Trophoblast cell (in vitro differentiated cells and primary cell): ENCODE results near the gene RBMS1.
A peak's percentile ranks its signal among the peaks of the same experiment; 100 is the strongest.

Experiments used
- DNase-seq, 2 donors: peaks; one replicate each; pipeline ENCODE4 v3.0.0-alpha.2; 2016
- H2AFZ ChIP-seq: 2 replicates; pipeline ENCODE4 v1.6.1; 2013; ENCODE audit warnings: low read length, moderate library complexity, mild to moderate bottlenecking; ENCODE audit not compliant: insufficient read depth, poor library complexity
- H2AK5ac ChIP-seq: 2 replicates; pipeline ENCODE4 v1.6.1; 2013; ENCODE audit warnings: mild to moderate bottlenecking, low read length
- H2BK120ac ChIP-seq: 2 replicates; pipeline ENCODE4 v1.6.1; 2013; ENCODE audit warnings: low read length, mild to moderate bottlenecking, moderate library complexity; ENCODE audit not compliant: insufficient read depth, poor library complexity
- H2BK12ac ChIP-seq: 2 replicates; pipeline ENCODE4 v1.6.1; 2013; ENCODE audit warnings: mild to moderate bottlenecking, low read length, moderate library complexity
- H2BK5ac ChIP-seq: 2 replicates; pipeline ENCODE4 v1.6.1; 2013; ENCODE audit warnings: low read length, low read depth, moderate library complexity, mild to moderate bottlenecking; ENCODE audit not compliant: poor library complexity
- H3K14ac ChIP-seq: 2 replicates; pipeline ENCODE4 v1.6.1; 2013; ENCODE audit warnings: mild to moderate bottlenecking, low read length
- H3K18ac ChIP-seq: 2 replicates; pipeline ENCODE4 v1.6.1; 2013; ENCODE audit warnings: mild to moderate bottlenecking, low read length
- H3K23ac ChIP-seq: 2 replicates; pipeline ENCODE4 v1.6.1; 2013; ENCODE audit warnings: low read length
- H3K27ac ChIP-seq: 2 replicates; pipeline ENCODE4 v1.5.1; 2013; ENCODE audit warnings: low read depth, mild to moderate bottlenecking, inconsistent platforms, low read length, moderate library complexity
- H3K27me3 ChIP-seq: 2 replicates; pipeline ENCODE4 v1.6.1; 2013; ENCODE audit warnings: inconsistent platforms, mild to moderate bottlenecking, low read length, moderate library complexity; ENCODE audit not compliant: insufficient read depth
- H3K36me3 ChIP-seq, 2 experiments: 1 replicate in 1 of 2; 2 replicates in 1 of 2; pipeline ENCODE4 v1.6.1; 2013; ENCODE audit warnings: low read length in 2 of 2, mild to moderate bottlenecking in 2 of 2, moderate library complexity in 1 of 2; ENCODE audit not compliant: insufficient read depth in 2 of 2, control insufficient read depth in 1 of 2
- H3K4ac ChIP-seq: 2 replicates; pipeline ENCODE4 v1.6.1; 2013; ENCODE audit warnings: low read depth, mild to moderate bottlenecking, low read length, moderate library complexity
- H3K4me1 ChIP-seq, 2 experiments: 1 replicate in 1 of 2; 2 replicates in 1 of 2; pipeline ENCODE4 v1.6.1; 2013; ENCODE audit warnings: low read length in 2 of 2, mild to moderate bottlenecking in 2 of 2, moderate library complexity in 1 of 2; ENCODE audit not compliant: insufficient read depth in 2 of 2, control insufficient read depth in 1 of 2
- H3K4me2 ChIP-seq: 2 replicates; pipeline ENCODE4 v1.6.1; 2013; ENCODE audit warnings: inconsistent platforms, mild to moderate bottlenecking, low read length, moderate library complexity
- H3K4me3 ChIP-seq: 2 replicates; pipeline ENCODE4 v1.5.1; 2013; ENCODE audit warnings: mild to moderate bottlenecking, low read depth, low read length, inconsistent platforms
- H3K79me1 ChIP-seq: one replicate; pipeline ENCODE4 v1.6.1; 2013; ENCODE audit warnings: low read length
- H3K79me2 ChIP-seq: 2 replicates; pipeline ENCODE4 v1.6.1; 2013; ENCODE audit warnings: low read length, mild to moderate bottlenecking; ENCODE audit not compliant: control insufficient read depth, insufficient read depth, poor library complexity
- H3K9ac ChIP-seq: 2 replicates; pipeline ENCODE4 v1.6.1; 2013; ENCODE audit warnings: mild to moderate bottlenecking, low read length
- H3K9me3 ChIP-seq: 2 replicates; pipeline ENCODE4 v1.6.1; 2013; ENCODE audit warnings: low read depth, mild to moderate bottlenecking, control low read depth, inconsistent platforms, low read length; ENCODE audit not compliant: insufficient read depth
- H4K12ac ChIP-seq: 2 replicates; pipeline ENCODE4 v1.6.1; 2013; ENCODE audit warnings: low read depth, mild to moderate bottlenecking, low read length, moderate library complexity
- H4K8ac ChIP-seq: 2 replicates; pipeline ENCODE4 v1.6.1; 2013; ENCODE audit warnings: low read depth, mild to moderate bottlenecking, low read length, moderate library complexity
- H4K91ac ChIP-seq: one replicate; pipeline ENCODE4 v1.6.1; 2013; ENCODE audit warnings: low read depth, mild to moderate bottlenecking, low read length, moderate library complexity
- WGBS: extraction: QIAGEN DNeasy Blood & Tissue Kit; methylation state at CpG from one replicate; pipeline ENCODE4 v1.1.7; 2013; ENCODE audit warnings: missing lambda C conversion rate; ENCODE audit not compliant: insufficient read length, insufficient coverage; ENCODE audit errors: extremely low coverage; 5-methylcytosine and 5-hydroxymethylcytosine counted together

Gene RBMS1

GRCh38 chr2:160471950-160472349, 21.7 kb downstream of the RBMS1 start:
- Histone ChIP-seq H3K23ac (no peak overlapping the region), H2AK5ac (no peak overlapping the region), H3K79me1 (peaks cover 3% of the 10 kb centered on the region), H3K4me1 (peaks cover 0 to 11% of the 10 kb centered on the region in 2 experiments), H3K4ac (no peak overlapping the region), H2BK120ac (no peak overlapping the region), H2AFZ (no peak overlapping the region), H4K8ac (no peak overlapping the region), H4K12ac (no peak overlapping the region), H3K9ac (no peak overlapping the region), H3K9me3 (no peaks in the 10 kb centered on the region), H2BK5ac (no peak overlapping the region), H2BK12ac (no peak overlapping the region), H3K18ac (no peak overlapping the region), H3K14ac (no peak overlapping the region), H3K4me2 (no peak overlapping the region), H3K79me2 (peaks cover 11% of the 10 kb centered on the region), H3K27me3 (no peaks in the 10 kb centered on the region), H3K4me3 (no peak overlapping the region), H3K36me3 (peaks cover 0 to 2% of the 10 kb centered on the region in 2 experiments), H3K27ac (no peak overlapping the region), H4K91ac (no peak overlapping the region)
- DNase-seq, result no peak
- no CpG with 5 or more reads among the region's 3 CpGs for WGBS

- Histone ChIP-seq H3K4ac (peak overlapping the region; percentile 8), H3K23ac (no peak overlapping the region), H2AK5ac (no peak overlapping the region), H3K9ac (no peak overlapping the region), H3K36me3 (no peaks in the 10 kb centered on the region), H2BK5ac (no peak overlapping the region), H3K18ac (no peak overlapping the region), H4K91ac (no peak overlapping the region), H3K27me3 (no peaks in the 10 kb centered on the region), H4K8ac (no peak overlapping the region), H3K79me1 (no peaks in the 10 kb centered on the region), H3K4me1 (peaks cover 0 to 8% of the 10 kb centered on the region in 2 experiments), H2AFZ (no peak overlapping the region), H3K9me3 (no peaks in the 10 kb centered on the region), H3K79me2 (peaks cover 6% of the 10 kb centered on the region), H3K4me3 (no peak overlapping the region), H2BK120ac (no peak overlapping the region), H4K12ac (no peak overlapping the region), H3K4me2 (peak overlapping the region; percentile 6), H2BK12ac (no peak overlapping the region), H3K14ac (no peak overlapping the region), H3K27ac (no peak overlapping the region)
- no CpG with 5 or more reads among the region's 5 CpGs for WGBS
- no peak for DNase-seq
Measured at GRCh38 chr2:160469621-160470204, 23.9 kb downstream of the RBMS1 start.

GRCh38 chr2:160469164-160469563, 24.4 kb downstream of the RBMS1 start:
- no peak overlapping the region for H4K8ac ChIP-seq
- no peak overlapping the region for H4K12ac ChIP-seq
- no peaks in the 10 kb centered on the region for H3K27me3 ChIP-seq
- peak overlapping the region; percentile 6 for H3K4me2 ChIP-seq
- H2BK5ac ChIP-seq, result no peak overlapping the region
- peak overlapping the region; percentile 8 for H3K4ac ChIP-seq
- H3K36me3 ChIP-seq, result no peaks in the 10 kb centered on the region
- H2AK5ac ChIP-seq, result no peak overlapping the region
- H2BK120ac ChIP-seq, result no peak overlapping the region
- no peak overlapping the region for H4K91ac ChIP-seq
- H3K79me1 ChIP-seq, result no peaks in the 10 kb centered on the region
- peaks cover 6% of the 10 kb centered on the region for H3K79me2 ChIP-seq
- no peak overlapping the region for H3K4me3 ChIP-seq
- H3K4me1 ChIP-seq, result peaks cover 0 to 8% of the 10 kb centered on the region in 2 experiments
- no peak overlapping the region for H3K23ac ChIP-seq
- no peaks in the 10 kb centered on the region for H3K9me3 ChIP-seq
- no peak overlapping the region for H2AFZ ChIP-seq
- H3K18ac ChIP-seq, result no peak overlapping the region
- WGBS, result no CpG with 5 or more reads among the region's 6 CpGs
- DNase-seq, result peak; percentile 68 to 76
- no peak overlapping the region for H3K9ac ChIP-seq
- H3K27ac ChIP-seq, result no peak overlapping the region
- no peak overlapping the region for H2BK12ac ChIP-seq
- H3K14ac ChIP-seq, result no peak overlapping the region

GRCh38 chr2:160467086-160467485, 26.5 kb downstream of the RBMS1 start:
- DNase-seq, result peak; percentile 67 to 90
- Histone ChIP-seq H3K27ac (no peak overlapping the region), H2BK120ac (no peak overlapping the region), H3K9ac (no peak overlapping the region), H3K9me3 (no peaks in the 10 kb centered on the region), H2BK12ac (no peak overlapping the region), H2AFZ (no peak overlapping the region), H3K23ac (no peak overlapping the region), H3K79me2 (peaks cover 6% of the 10 kb centered on the region), H3K14ac (no peak overlapping the region), H4K12ac (no peak overlapping the region), H3K79me1 (no peaks in the 10 kb centered on the region), H3K4ac (peak overlapping the region; percentile 76), H3K4me1 (peaks cover 0 to 8% of the 10 kb centered on the region in 2 experiments), H2AK5ac (no peak overlapping the region), H3K18ac (no peak overlapping the region), H3K4me2 (no peak overlapping the region), H2BK5ac (no peak overlapping the region), H3K27me3 (no peaks in the 10 kb centered on the region), H3K36me3 (no peaks in the 10 kb centered on the region), H3K4me3 (no peak overlapping the region), H4K8ac (no peak overlapping the region), H4K91ac (no peak overlapping the region)
- WGBS, result no CpG with 5 or more reads among the region's 6 CpGs
